OCI-LY1 (cell line): ENCODE results near the gene EXOC6.

Experiments used
- H2AFZ ChIP-seq: fragments of 200-600 bp; sonication (generic), shearing (Covaris generic); 2 replicates; pipeline ENCODE4 v1.6.0; 2014; ENCODE audit warnings: antibody characterized with exemption, mild to moderate bottlenecking, low read length
- H3F3A ChIP-seq: fragments of 200-600 bp; sonication (generic), shearing (Covaris generic); 2 replicates; pipeline ENCODE4 v1.6.0; 2014; ENCODE audit warnings: mild to moderate bottlenecking, antibody characterized with exemption, low read length, moderate library complexity; ENCODE audit not compliant: insufficient read depth
- H3K27ac ChIP-seq: fragments of 200-600 bp; sonication (generic); 2 replicates; pipeline ENCODE4 v1.5.1; 2014; ENCODE audit warnings: low read length, mixed run types, mild to moderate bottlenecking, low read depth; ENCODE audit not compliant: poor library complexity, severe bottlenecking
- H3K27me3 ChIP-seq: fragments of 200-600 bp; sonication (generic); 2 replicates; pipeline ENCODE4 v1.6.0; 2014; ENCODE audit warnings: antibody characterized with exemption, mild to moderate bottlenecking, low read length, moderate library complexity; ENCODE audit not compliant: insufficient read depth
- H3K36me3 ChIP-seq: fragments of 200-600 bp; sonication (generic); 2 replicates; pipeline ENCODE4 v1.6.1; 2014; ENCODE audit warnings: mild to moderate bottlenecking, antibody characterized with exemption, low read length, moderate library complexity, mixed read lengths; ENCODE audit not compliant: insufficient read depth
- H3K4me1 ChIP-seq: fragments of 200-600 bp; sonication (generic); 2 replicates; pipeline ENCODE4 v1.5.1; 2014; ENCODE audit warnings: mild to moderate bottlenecking, low read length, moderate library complexity; ENCODE audit not compliant: insufficient read depth, severe bottlenecking
- H3K4me2 ChIP-seq: fragments of 200-600 bp; sonication (generic), shearing (Covaris generic); 2 replicates; pipeline ENCODE4 v1.6.1; 2014; ENCODE audit warnings: low read length
- H3K4me3 ChIP-seq: fragments of 200-600 bp; sonication (generic); 2 replicates; pipeline ENCODE4 v1.5.1; 2014; ENCODE audit warnings: low read length, low read depth, mild to moderate bottlenecking, mixed read lengths; ENCODE audit not compliant: poor library complexity, severe bottlenecking
- H3K79me2 ChIP-seq: fragments of 200-600 bp; shearing (Covaris generic); 2 replicates; pipeline ENCODE4 v1.6.1; 2016; ENCODE audit warnings: mixed run types, low read length, mixed read lengths; ENCODE audit not compliant: insufficient read depth
- H3K9ac ChIP-seq: fragments of 200-600 bp; sonication (generic), shearing (Covaris generic); 2 replicates; pipeline ENCODE4 v1.6.1; 2014; ENCODE audit warnings: mild to moderate bottlenecking, low read length, mixed read lengths
- H3K9me2 ChIP-seq: fragments of 200-600 bp; sonication (generic), shearing (Covaris generic); 2 replicates; pipeline ENCODE4 v1.6.1; 2014; ENCODE audit warnings: low read depth, mild to moderate bottlenecking, low read length, mixed read lengths
- H3K9me3 ChIP-seq: fragments of 200-600 bp; shearing (Covaris generic); 2 replicates; pipeline ENCODE4 v1.6.1; 2014; ENCODE audit warnings: low read length, mixed read lengths
- H4K20me1 ChIP-seq: fragments of 200-600 bp; sonication (generic), shearing (Covaris generic); 2 replicates; pipeline ENCODE4 v1.6.0; 2016; ENCODE audit warnings: mild to moderate bottlenecking, low read length; ENCODE audit not compliant: insufficient read depth
- CTCF ChIP-seq: fragments of 200-600 bp; sonication (generic), shearing (Covaris generic); IDR thresholded peaks from 2 replicates; pipeline ENCODE4 v1.5.1; 2017; ENCODE audit warnings: mild to moderate bottlenecking, antibody characterized with exemption, low read length, moderate library complexity, mixed read lengths
- EZH2 ChIP-seq: fragments of 200-600 bp; sonication (generic), shearing (Covaris generic); IDR thresholded peaks from 2 replicates; pipeline ENCODE4 v1.8.0; 2017; ENCODE audit warnings: borderline replicate concordance, mixed run types, mild to moderate bottlenecking, antibody characterized with exemption, low read length, moderate library complexity, mixed read lengths

Gene EXOC6

GRCh38 chr10:92993699-92994272, 145.5 kb downstream of the EXOC6 start:
- Histone ChIP-seq H3F3A (no peaks in the 10 kb centered on the region), H3K27ac (no peak overlapping the region), H3K9ac (no peak overlapping the region), H3K4me2 (no peak overlapping the region), H3K9me2 (no peaks in the 10 kb centered on the region), H3K4me1 (peaks cover 5% of the 10 kb centered on the region), H3K36me3 (no peaks in the 10 kb centered on the region), H3K9me3 (no peaks in the 10 kb centered on the region), H3K4me3 (no peak overlapping the region), H2AFZ (no peak overlapping the region), H3K27me3 (no peaks in the 10 kb centered on the region), H4K20me1 (no peaks in the 10 kb centered on the region), H3K79me2 (no peaks in the 10 kb centered on the region)
- no peak for TF ChIP-seq EZH2
- TF ChIP-seq CTCF: no peak

GRCh38 chr10:92995509-92995908, 147.2 kb downstream of the EXOC6 start:
- H2AFZ ChIP-seq: no peak overlapping the region
- H3F3A ChIP-seq: no peaks in the 10 kb centered on the region
- H3K27me3 ChIP-seq: no peaks in the 10 kb centered on the region
- no peak overlapping the region for H3K27ac ChIP-seq
- H4K20me1 ChIP-seq: no peaks in the 10 kb centered on the region
- H3K4me1 ChIP-seq: peaks cover 5% of the 10 kb centered on the region
- H3K9ac ChIP-seq: no peak overlapping the region
- H3K9me2 ChIP-seq: no peaks in the 10 kb centered on the region
- H3K4me2 ChIP-seq: no peak overlapping the region
- no peaks in the 10 kb centered on the region for H3K9me3 ChIP-seq
- H3K79me2 ChIP-seq: no peaks in the 10 kb centered on the region
- H3K4me3 ChIP-seq: no peak overlapping the region
- TF ChIP-seq EZH2 (no peak), CTCF (no peak)
- no peaks in the 10 kb centered on the region for H3K36me3 ChIP-seq

GRCh38 chr10:92997620-92998019, 149.3 kb downstream of the EXOC6 start:
- H3F3A ChIP-seq: no peaks in the 10 kb centered on the region
- no peaks in the 10 kb centered on the region for H3K36me3 ChIP-seq
- no peaks in the 10 kb centered on the region for H3K27me3 ChIP-seq
- no peak overlapping the region for H3K9ac ChIP-seq
- no peaks in the 10 kb centered on the region for H3K79me2 ChIP-seq
- H4K20me1 ChIP-seq: no peaks in the 10 kb centered on the region
- H2AFZ ChIP-seq: no peak overlapping the region
- no peak overlapping the region for H3K4me2 ChIP-seq
- no peak for TF ChIP-seq EZH2
- TF ChIP-seq CTCF: no peak
- no peak overlapping the region for H3K27ac ChIP-seq
- no peaks in the 10 kb centered on the region for H3K9me3 ChIP-seq
- H3K9me2 ChIP-seq: no peaks in the 10 kb centered on the region
- no peaks in the 10 kb centered on the region for H3K4me1 ChIP-seq
- H3K4me3 ChIP-seq: no peak overlapping the region
